WTC11 (cell line): ENCODE measurements around the gene SMYD3. TPM values are rescaled to one million over a fixed set of nuclear protein-coding genes. Genes with fewer than 3 reads are reported as not detected.

Source experiments
- ATAC-seq: fragments of 200-7000 bp; cut with Tn5 transposase; 2 replicates; pipeline ENCODE4 v1.10.0; 2021; ENCODE audit warnings: mild to moderate bottlenecking, moderate library complexity
- CTCF ChIA-PET: fragments of 300-600 bp; sonication (Branson Sonifier 250); formaldehyde crosslinking; loops from one replicate; lab custom pipeline; 2021; ENCODE audit warnings: antibody characterized with exemption; lab: Charles Lee
- POLR2A ChIA-PET: fragments of 350-600 bp; sonication (Branson Sonifier 250); formaldehyde crosslinking; loops from one replicate; lab custom pipeline; 2021; ENCODE audit warnings: antibody characterized with exemption; lab: Charles Lee
- DNase-seq: peaks from one replicate; pipeline ENCODE4 v3.0.0; 2021; ENCODE audit warnings: low spot score
- H3K27ac Mint-ChIP-seq: 2 replicates; pipeline ENCODE4 v1.8.0; 2021; ENCODE audit warnings: mixed read lengths
- H3K27me3 Mint-ChIP-seq: 2 replicates; pipeline ENCODE4 v1.8.0; 2021; ENCODE audit warnings: low read depth, mild to moderate bottlenecking, moderate library complexity, mixed read lengths
- H3K36me3 Mint-ChIP-seq: 2 replicates; pipeline ENCODE4 v1.8.0; 2021; ENCODE audit warnings: mixed read lengths
- H3K4me1 Mint-ChIP-seq: 2 replicates; pipeline ENCODE4 v1.8.0; 2022; ENCODE audit warnings: mixed read lengths
- H3K4me3 Mint-ChIP-seq: 2 replicates; pipeline ENCODE4 v1.8.0; 2021; ENCODE audit warnings: mild to moderate bottlenecking, moderate library complexity, mixed read lengths
- H3K9me3 Mint-ChIP-seq: 2 replicates; pipeline ENCODE4 v1.8.0; 2021; ENCODE audit warnings: mixed read lengths
- AFF4 ChIP-seq: sonication (generic); formaldehyde crosslinking; IDR thresholded peaks from 2 replicates; pipeline ENCODE4 v1.8.1; 2023; ENCODE audit warnings: mild to moderate bottlenecking, missing genetic modification reagents, borderline replicate concordance
- AR ChIP-seq: fragments of 250-450 bp; sonication (Bioruptor Pico); IDR thresholded peaks from 2 replicates; pipeline ENCODE4 v1.9.0; 2021; ENCODE audit warnings: mild to moderate bottlenecking
- ATF2 ChIP-seq: sonication (generic); formaldehyde crosslinking; IDR thresholded peaks from 2 replicates; pipeline ENCODE4 v1.8.1; 2022; ENCODE audit warnings: low read depth, missing genetic modification reagents, borderline replicate concordance
- CBFB ChIP-seq: sonication (generic); formaldehyde crosslinking; IDR thresholded peaks from 2 replicates; pipeline ENCODE4 v1.8.1; 2022; ENCODE audit warnings: mild to moderate bottlenecking, low read depth, missing genetic modification reagents
- CREM ChIP-seq: sonication (generic); formaldehyde crosslinking; IDR thresholded peaks from 2 replicates; pipeline ENCODE4 v1.8.1; 2022; ENCODE audit warnings: mild to moderate bottlenecking, missing genetic modification reagents, moderate library complexity
- ETV6 ChIP-seq: sonication (generic); formaldehyde crosslinking; IDR thresholded peaks from 2 replicates; pipeline ENCODE4 v1.8.1; 2022; ENCODE audit warnings: mild to moderate bottlenecking, missing genetic modification reagents
- HMGXB4 ChIP-seq: sonication (generic); formaldehyde crosslinking; IDR thresholded peaks from 2 replicates; pipeline ENCODE4 v1.8.1; 2023; ENCODE audit warnings: mild to moderate bottlenecking, moderate library complexity, missing genetic modification reagents
- MAX ChIP-seq: sonication (generic); formaldehyde crosslinking; IDR thresholded peaks from 2 replicates; pipeline ENCODE4 v1.8.0; 2022; ENCODE audit warnings: mild to moderate bottlenecking, missing genetic modification reagents
- MYBL2 ChIP-seq: sonication (generic); formaldehyde crosslinking; IDR thresholded peaks from 2 replicates; pipeline ENCODE4 v1.8.1; 2023; ENCODE audit warnings: mild to moderate bottlenecking, moderate library complexity, missing genetic modification reagents
- NFE2L1 ChIP-seq: sonication (generic); formaldehyde crosslinking; IDR thresholded peaks from 2 replicates; pipeline ENCODE4 v1.8.1; 2023; ENCODE audit warnings: missing genetic modification reagents
- PRDM15 ChIP-seq: sonication (generic); formaldehyde crosslinking; IDR thresholded peaks from 2 replicates; pipeline ENCODE4 v1.8.0; 2022; ENCODE audit warnings: missing genetic modification reagents
- PREB ChIP-seq: sonication (generic); formaldehyde crosslinking; IDR thresholded peaks from 2 replicates; pipeline ENCODE4 v1.8.1; 2022; ENCODE audit warnings: mild to moderate bottlenecking, missing genetic modification reagents, moderate library complexity, borderline replicate concordance
- SOX15 ChIP-seq: fragments of 250-450 bp; sonication (Bioruptor Pico); IDR thresholded peaks from 2 replicates; pipeline ENCODE4 v1.9.0; 2021; ENCODE audit warnings: mild to moderate bottlenecking
- USF1 ChIP-seq: sonication (generic); formaldehyde crosslinking; IDR thresholded peaks from 2 replicates; pipeline ENCODE4 v1.8.0; 2022; ENCODE audit warnings: mild to moderate bottlenecking, missing genetic modification reagents
- ZNF317 ChIP-seq: sonication (generic); formaldehyde crosslinking; IDR thresholded peaks from 2 replicates; pipeline ENCODE4 v1.8.1; 2023; ENCODE audit warnings: low read depth, mild to moderate bottlenecking, moderate library complexity, missing genetic modification reagents, borderline replicate concordance
- ZSCAN18 ChIP-seq: fragments of 250-450 bp; sonication (Bioruptor Pico); IDR thresholded peaks from 2 replicates; pipeline ENCODE4 v2.1.2; 2022; ENCODE audit warnings: mild to moderate bottlenecking, moderate library complexity
- total RNA-seq: library from RNA; stranded (reverse); gene quantifications from 3 replicates; pipeline ENCODE4 v1.2.3, GENCODE V29; 2021

Gene SMYD3
- total RNA-seq, 1 experiment from 2014 or later, result 21.4 TPM

GRCh38 chr1:246254854-246255253 is 252.2 kb downstream of the SMYD3 start:
- peaks cover 8% of the 10 kb centered on the region; the same call in 1 of the 2 replicates for H3K36me3 Mint-ChIP-seq
- DNase-seq (no peak), ATAC-seq (no peak)
- H3K4me3 Mint-ChIP-seq, result no peak overlapping the region
- H3K27me3 Mint-ChIP-seq, result no peaks in the 10 kb centered on the region
- ChIA-PET CTCF (no interaction called here), POLR2A (no interaction called here)
- H3K9me3 Mint-ChIP-seq, result peaks cover 19% of the 10 kb centered on the region
- TF ChIP-seq ZSCAN18 (CRISPR knock-in tag) (no peak), USF1 (CRISPR knock-in tag) (no peak), AR (CRISPR knock-in tag) (no peak), HMGXB4 (no peak), ZNF317 (no peak), PREB (no peak), SOX15 (CRISPR knock-in tag) (no peak), CREM (no peak), PRDM15 (no peak)
- no peak overlapping the region for H3K27ac Mint-ChIP-seq
- H3K4me1 Mint-ChIP-seq, result no peaks in the 10 kb centered on the region

GRCh38 chr1:246246430-246246829 is 260.6 kb downstream of the SMYD3 start:
- Mint-ChIP-seq H3K4me3 (no peak overlapping the region), H3K9me3 (no peaks in the 10 kb centered on the region), H3K36me3 (no peaks in the 10 kb centered on the region), H3K27ac (no peak overlapping the region), H3K27me3 (no peaks in the 10 kb centered on the region), H3K4me1 (no peaks in the 10 kb centered on the region)
- DNase-seq, result no peak
- POLR2A ChIA-PET, result no interaction called here
- ATAC-seq, result no peak
- CTCF ChIA-PET, result no interaction called here
- no peak for TF ChIP-seq CBFB (CRISPR knock-in tag)
- no peak for TF ChIP-seq MYBL2 (CRISPR knock-in tag)
- TF ChIP-seq AFF4, result no peak
- TF ChIP-seq USF1 (CRISPR knock-in tag), result no peak
- no peak for TF ChIP-seq ATF2 (CRISPR knock-in tag)
- TF ChIP-seq NFE2L1 (CRISPR knock-in tag), result no peak
- no peak for TF ChIP-seq MAX
- TF ChIP-seq ETV6 (CRISPR knock-in tag), result no peak
